Measurements from ENCODE around the gene BCO2. TPM values are rescaled to one million over a fixed set of nuclear protein-coding genes. Genes with fewer than 3 reads are reported as not detected.

Gene BCO2
- total RNA-seq, 1 experiment from 2014 or later, result 0.31 TPM

DNA sequence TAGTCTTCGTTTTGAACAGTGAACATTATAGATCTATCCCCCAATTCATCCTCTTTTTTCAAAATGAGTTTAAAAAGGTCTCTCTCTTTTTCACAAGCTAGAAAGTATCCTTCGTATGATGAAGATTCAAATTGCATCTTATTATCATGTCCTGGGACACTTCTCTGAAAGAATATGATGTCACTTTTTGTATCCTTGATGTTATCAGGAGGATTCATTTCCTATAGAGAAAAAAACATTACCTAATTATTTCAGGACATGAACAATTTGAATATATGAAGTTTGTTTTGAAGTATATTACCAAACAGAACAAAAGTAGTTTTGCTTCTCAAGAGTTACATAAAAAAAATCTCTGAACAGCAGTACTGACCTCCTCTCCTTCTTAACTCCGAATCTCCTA is 31.7 kb upstream of the BCO2 start:
- Histone ChIP-seq H3K79me2 (ENCODE audit: insufficient read depth, low read length) (no peaks in the 10 kb centered on the region), H4K8ac (replicated peaks; ENCODE audit: insufficient read length, low read depth, low read length) (no peak overlapping the region), H2BK20ac (ENCODE audit: low read depth, low read length, poor library complexity, severe bottlenecking) (no peak overlapping the region), H4K91ac (ENCODE audit: insufficient read length, low read depth, low read length) (no peak overlapping the region), H3K9ac (ENCODE audit: extremely low read depth, insufficient read length, low read length) (no peak overlapping the region), H3K23me2 (ENCODE audit: insufficient read length, low read depth, low read length, poor library complexity, severe bottlenecking) (no peaks in the 10 kb centered on the region), H3K14ac (ENCODE audit: insufficient read depth, low read length) (no peak overlapping the region), H3T11ph (ENCODE audit: low read length) (no peak overlapping the region), H2BK5ac (ENCODE audit: insufficient read length, low read length) (no peak overlapping the region), H3K9me3 (ENCODE audit: control insufficient read depth, low read depth, low read length) (no peaks in the 10 kb centered on the region), H3K23ac (ENCODE audit: insufficient read length, low read depth, low read length) (no peak overlapping the region), H3K27ac (ENCODE audit: insufficient read length, low read depth, low read length) (no peak overlapping the region), H3K4me1 (ENCODE audit: insufficient read depth, low read length) (no peaks in the 10 kb centered on the region), H3K18ac (ENCODE audit: insufficient read length, low read depth, low read length) (no peak overlapping the region), H2BK12ac (ENCODE audit: insufficient read length, low read depth, low read length) (no peak overlapping the region), H4K20me1 (ENCODE audit: control insufficient read depth, insufficient read depth, insufficient read length) (no peaks in the 10 kb centered on the region), H3K79me1 (ENCODE audit: insufficient read depth, low read depth, low read length, poor library complexity, severe bottlenecking) (no peaks in the 10 kb centered on the region), H2AFZ (ENCODE audit: low read length) (no peak overlapping the region), H3K4me2 (ENCODE audit: insufficient read depth, insufficient read length, low read length) (no peak overlapping the region), H3K4ac (ENCODE audit: low read depth, low read length) (no peak overlapping the region), H2BK15ac (ENCODE audit: low read depth, low read length) (no peak overlapping the region), H4K5ac (ENCODE audit: insufficient read length, low read depth, low read length) (no peak overlapping the region), H3K27me3 (ENCODE audit: insufficient read depth, low read length) (no peaks in the 10 kb centered on the region), H3K56ac (ENCODE audit: insufficient read length, low read depth, low read length) (no peak overlapping the region), H2AK5ac (ENCODE audit: insufficient read length, low read length) (no peak overlapping the region), H2BK120ac (ENCODE audit: low read depth, low read length, poor library complexity, severe bottlenecking) (no peak overlapping the region)
- Mint-ChIP-seq H3K4me3 (no peak overlapping the region), H3K4me1 (no peaks in the 10 kb centered on the region), H3K27me3 (ENCODE audit: low read depth) (peaks cover 1% of the 10 kb centered on the region; the same call in 1 of the 2 replicates), H3K9me3 (no peaks in the 10 kb centered on the region), H3K27ac (no peak overlapping the region), H3K36me3 (ENCODE audit: insufficient read depth in 1 of 3, low read depth in 3 of 3) (no peaks in the 10 kb centered on the region)
- no peak for DNase-seq
- TF ChIP-seq, protein P1, sequence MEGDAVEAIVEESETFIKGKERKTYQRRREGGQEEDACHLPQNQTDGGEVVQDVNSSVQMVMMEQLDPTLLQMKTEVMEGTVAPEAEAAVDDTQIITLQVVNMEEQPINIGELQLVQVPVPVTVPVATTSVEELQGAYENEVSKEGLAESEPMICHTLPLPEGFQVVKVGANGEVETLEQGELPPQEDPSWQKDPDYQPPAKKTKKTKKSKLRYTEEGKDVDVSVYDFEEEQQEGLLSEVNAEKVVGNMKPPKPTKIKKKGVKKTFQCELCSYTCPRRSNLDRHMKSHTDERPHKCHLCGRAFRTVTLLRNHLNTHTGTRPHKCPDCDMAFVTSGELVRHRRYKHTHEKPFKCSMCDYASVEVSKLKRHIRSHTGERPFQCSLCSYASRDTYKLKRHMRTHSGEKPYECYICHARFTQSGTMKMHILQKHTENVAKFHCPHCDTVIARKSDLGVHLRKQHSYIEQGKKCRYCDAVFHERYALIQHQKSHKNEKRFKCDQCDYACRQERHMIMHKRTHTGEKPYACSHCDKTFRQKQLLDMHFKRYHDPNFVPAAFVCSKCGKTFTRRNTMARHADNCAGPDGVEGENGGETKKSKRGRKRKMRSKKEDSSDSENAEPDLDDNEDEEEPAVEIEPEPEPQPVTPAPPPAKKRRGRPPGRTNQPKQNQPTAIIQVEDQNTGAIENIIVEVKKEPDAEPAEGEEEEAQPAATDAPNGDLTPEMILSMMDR (conservative IDR thresholded peaks at IDR 0.05), result no peak
- no CpG with 5 or more reads among the region's 3 CpGs for WGBS (ENCODE audit: extremely low coverage, insufficient read length, low lambda C conversion rate)
